ENCODE data around the gene CHSY1. TPM values are rescaled to one million over a fixed set of nuclear protein-coding genes. Genes with fewer than 3 reads are reported as not detected.

Gene CHSY1
- total and polyA plus RNA-seq, 10 of the 15 experiments (the other 5 are each of a cell fraction or from before 2014, with no cell fraction given): 1.4 to 31.2 (median 10.5) TPM

DNA sequence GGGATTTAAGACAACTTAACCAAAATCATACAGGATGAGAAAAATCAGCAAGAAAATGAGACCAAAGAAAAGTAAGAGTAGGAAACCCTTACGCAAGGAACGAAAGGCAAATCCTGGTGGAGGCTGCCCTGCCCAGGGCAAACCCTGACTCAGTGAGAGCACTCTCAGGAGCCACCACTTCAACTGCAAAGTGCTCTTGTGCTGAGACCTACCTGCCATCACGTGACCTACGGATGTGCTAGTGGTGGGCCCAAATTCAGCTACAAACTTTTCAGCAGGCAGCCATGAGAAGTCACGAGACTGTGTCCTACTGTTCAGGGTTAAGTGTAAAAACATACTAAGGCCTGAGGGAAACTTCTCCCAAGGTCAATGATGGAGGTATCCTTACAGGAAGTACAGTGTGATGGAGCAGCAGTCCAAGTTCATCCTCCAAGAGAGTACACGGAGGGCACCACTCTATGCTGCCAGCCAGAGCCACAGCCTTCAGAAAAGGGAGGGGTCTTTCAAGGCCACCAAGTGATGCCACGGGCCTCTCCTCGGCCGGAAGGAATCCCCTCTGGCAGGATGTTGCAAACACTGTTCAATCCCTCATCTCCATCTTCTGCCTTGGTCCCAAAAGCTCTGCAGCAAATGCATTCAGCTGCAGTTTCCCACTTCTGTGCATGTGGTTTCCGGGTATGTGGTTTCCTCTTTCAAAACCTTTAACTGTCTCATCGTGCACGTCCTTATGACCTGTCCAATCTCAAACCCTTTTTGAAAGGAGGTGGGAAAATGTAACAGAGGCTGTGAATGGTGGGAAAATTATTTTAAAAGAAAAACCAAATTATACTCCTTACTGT, 9.5 kb downstream of the CHSY1 start (continued):
- no peak for TF ChIP-seq CBX3 (IDR thresholded peaks at IDR 0.05; ENCODE audit: borderline replicate concordance, low read depth)
- no peak for TF ChIP-seq HDAC2 (IDR thresholded peaks at IDR 0.05)
- TF ChIP-seq RB1 (IDR thresholded peaks at IDR 0.05; ENCODE audit: borderline replicate concordance): no peak
- TF ChIP-seq, protein P1, sequence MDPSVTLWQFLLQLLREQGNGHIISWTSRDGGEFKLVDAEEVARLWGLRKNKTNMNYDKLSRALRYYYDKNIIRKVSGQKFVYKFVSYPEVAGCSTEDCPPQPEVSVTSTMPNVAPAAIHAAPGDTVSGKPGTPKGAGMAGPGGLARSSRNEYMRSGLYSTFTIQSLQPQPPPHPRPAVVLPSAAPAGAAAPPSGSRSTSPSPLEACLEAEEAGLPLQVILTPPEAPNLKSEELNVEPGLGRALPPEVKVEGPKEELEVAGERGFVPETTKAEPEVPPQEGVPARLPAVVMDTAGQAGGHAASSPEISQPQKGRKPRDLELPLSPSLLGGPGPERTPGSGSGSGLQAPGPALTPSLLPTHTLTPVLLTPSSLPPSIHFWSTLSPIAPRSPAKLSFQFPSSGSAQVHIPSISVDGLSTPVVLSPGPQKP (IDR thresholded peaks at IDR 0.05; ENCODE audit: low read depth, low read length): no peak
- TF ChIP-seq ZZZ3 (IDR thresholded peaks at IDR 0.05; ENCODE audit: control insufficient read depth, insufficient read length, low read depth): no peak
- TF ChIP-seq, protein P2, sequence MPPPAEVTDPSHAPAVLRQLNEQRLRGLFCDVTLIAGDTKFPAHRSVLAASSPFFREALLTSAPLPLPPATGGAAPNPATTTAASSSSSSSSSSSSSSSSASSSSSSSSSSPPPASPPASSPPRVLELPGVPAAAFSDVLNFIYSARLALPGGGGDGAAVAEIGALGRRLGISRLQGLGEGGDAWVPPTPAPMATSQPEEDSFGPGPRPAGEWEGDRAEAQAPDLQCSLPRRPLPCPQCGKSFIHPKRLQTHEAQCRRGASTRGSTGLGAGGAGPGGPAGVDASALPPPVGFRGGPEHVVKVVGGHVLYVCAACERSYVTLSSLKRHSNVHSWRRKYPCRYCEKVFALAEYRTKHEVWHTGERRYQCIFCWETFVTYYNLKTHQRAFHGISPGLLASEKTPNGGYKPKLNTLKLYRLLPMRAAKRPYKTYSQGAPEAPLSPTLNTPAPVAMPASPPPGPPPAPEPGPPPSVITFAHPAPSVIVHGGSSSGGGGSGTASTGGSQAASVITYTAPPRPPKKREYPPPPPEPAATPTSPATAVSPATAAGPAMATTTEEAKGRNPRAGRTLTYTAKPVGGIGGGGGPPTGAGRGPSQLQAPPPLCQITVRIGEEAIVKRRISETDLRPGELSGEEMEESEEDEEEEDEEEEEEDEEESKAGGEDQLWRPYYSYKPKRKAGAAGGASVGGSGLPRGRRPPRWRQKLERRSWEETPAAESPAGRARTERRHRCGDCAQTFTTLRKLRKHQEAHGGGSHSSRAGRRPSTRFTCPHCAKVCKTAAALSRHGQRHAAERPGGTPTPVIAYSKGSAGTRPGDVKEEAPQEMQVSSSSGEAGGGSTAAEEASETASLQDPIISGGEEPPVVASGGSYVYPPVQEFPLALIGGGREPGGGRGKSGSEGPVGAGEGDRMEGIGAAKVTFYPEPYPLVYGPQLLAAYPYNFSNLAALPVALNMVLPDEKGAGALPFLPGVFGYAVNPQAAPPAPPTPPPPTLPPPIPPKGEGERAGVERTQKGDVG (CRISPR knock-in tag; IDR thresholded peaks at IDR 0.05): no peak
- TF ChIP-seq, protein P3, sequence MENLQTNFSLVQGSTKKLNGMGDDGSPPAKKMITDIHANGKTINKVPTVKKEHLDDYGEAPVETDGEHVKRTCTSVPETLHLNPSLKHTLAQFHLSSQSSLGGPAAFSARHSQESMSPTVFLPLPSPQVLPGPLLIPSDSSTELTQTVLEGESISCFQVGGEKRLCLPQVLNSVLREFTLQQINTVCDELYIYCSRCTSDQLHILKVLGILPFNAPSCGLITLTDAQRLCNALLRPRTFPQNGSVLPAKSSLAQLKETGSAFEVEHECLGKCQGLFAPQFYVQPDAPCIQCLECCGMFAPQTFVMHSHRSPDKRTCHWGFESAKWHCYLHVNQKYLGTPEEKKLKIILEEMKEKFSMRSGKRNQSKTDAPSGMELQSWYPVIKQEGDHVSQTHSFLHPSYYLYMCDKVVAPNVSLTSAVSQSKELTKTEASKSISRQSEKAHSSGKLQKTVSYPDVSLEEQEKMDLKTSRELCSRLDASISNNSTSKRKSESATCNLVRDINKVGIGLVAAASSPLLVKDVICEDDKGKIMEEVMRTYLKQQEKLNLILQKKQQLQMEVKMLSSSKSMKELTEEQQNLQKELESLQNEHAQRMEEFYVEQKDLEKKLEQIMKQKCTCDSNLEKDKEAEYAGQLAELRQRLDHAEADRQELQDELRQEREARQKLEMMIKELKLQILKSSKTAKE (IDR thresholded peaks at IDR 0.05; ENCODE audit: low read depth, poor library complexity, severe bottlenecking): no peak
- peak in 1 of 2 experiments; percentile 74; a peak in 2 of 4 replicates for TF ChIP-seq EP300 (IDR thresholded peaks at IDR 0.05; ENCODE audit: borderline replicate concordance in 1 of 2, control insufficient read depth in 1 of 2, low read depth in 2 of 2, low read length in 2 of 2)
- no peak for TF ChIP-seq PAX8 (IDR thresholded peaks at IDR 0.05)
- 0 out of 4 replicates have a peak, but pooled peaks of 1 of the 2 experiments have one; percentile 29 for TF ChIP-seq SRF (IDR thresholded peaks at IDR 0.05; ENCODE audit: low read depth in 2 of 2, low read length in 2 of 2)
- TF ChIP-seq SMC3 (IDR thresholded peaks at IDR 0.05; ENCODE audit: borderline replicate concordance, low read length): no peak
- TF ChIP-seq KLF5 (IDR thresholded peaks at IDR 0.05; ENCODE audit: partially characterized antibody): no peak
- no peak for TF ChIP-seq RFX5 (IDR thresholded peaks at IDR 0.05; ENCODE audit: low read depth, low read length)
- no peak for TF ChIP-seq KDM1A (IDR thresholded peaks at IDR 0.05; ENCODE audit: borderline replicate concordance)
- 0 out of 2 replicates have a peak, but pooled peaks have one; percentile 29 for TF ChIP-seq NBN (IDR thresholded peaks at IDR 0.05)
- no peak for TF ChIP-seq LARP7 (IDR thresholded peaks at IDR 0.05)
- TF ChIP-seq, protein P4, sequence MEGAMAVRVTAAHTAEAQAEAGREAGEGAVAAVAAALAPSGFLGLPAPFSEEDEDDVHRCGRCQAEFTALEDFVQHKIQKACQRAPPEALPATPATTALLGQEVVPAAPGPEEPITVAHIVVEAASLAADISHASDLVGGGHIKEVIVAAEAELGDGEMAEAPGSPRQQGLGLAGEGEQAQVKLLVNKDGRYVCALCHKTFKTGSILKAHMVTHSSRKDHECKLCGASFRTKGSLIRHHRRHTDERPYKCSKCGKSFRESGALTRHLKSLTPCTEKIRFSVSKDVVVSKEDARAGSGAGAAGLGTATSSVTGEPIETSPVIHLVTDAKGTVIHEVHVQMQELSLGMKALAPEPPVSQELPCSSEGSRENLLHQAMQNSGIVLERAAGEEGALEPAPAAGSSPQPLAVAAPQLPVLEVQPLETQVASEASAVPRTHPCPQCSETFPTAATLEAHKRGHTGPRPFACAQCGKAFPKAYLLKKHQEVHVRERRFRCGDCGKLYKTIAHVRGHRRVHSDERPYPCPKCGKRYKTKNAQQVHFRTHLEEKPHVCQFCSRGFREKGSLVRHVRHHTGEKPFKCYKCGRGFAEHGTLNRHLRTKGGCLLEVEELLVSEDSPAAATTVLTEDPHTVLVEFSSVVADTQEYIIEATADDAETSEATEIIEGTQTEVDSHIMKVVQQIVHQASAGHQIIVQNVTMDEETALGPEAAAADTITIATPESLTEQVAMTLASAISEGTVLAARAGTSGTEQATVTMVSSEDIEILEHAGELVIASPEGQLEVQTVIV (IDR thresholded peaks at IDR 0.05; ENCODE audit: borderline replicate concordance, partially characterized antibody): no peak
- no peak for TF ChIP-seq ZNF622 (IDR thresholded peaks at IDR 0.05)
- no peak for TF ChIP-seq ZNF384 (IDR thresholded peaks at IDR 0.05; ENCODE audit: borderline replicate concordance, low read depth, low read length)
- no peak for TF ChIP-seq BACH1 (IDR thresholded peaks at IDR 0.05; ENCODE audit: borderline replicate concordance)
- peak in 1 of 2 experiments; percentile 65; a peak in 2 of 3 replicates for TF ChIP-seq EGR1 (IDR thresholded peaks at IDR 0.05; ENCODE audit: borderline replicate concordance in 1 of 2, low read depth in 2 of 2, low read length in 2 of 2)

Data from GM12878 (cell line).